IMR-90 (cell line): ENCODE measurements around the gene UBL7. TPM values are rescaled to one million over a fixed set of nuclear protein-coding genes. Genes with fewer than 3 reads are reported as not detected.

ENCODE experiments used
- ATAC-seq: fragments of 200-7000 bp; cut with Tn5 transposase; 2 replicates; pipeline ENCODE4 v1.9.1; 2020; ENCODE audit warnings: low read depth, mild to moderate bottlenecking, moderate library complexity
- BruUV-seq: library from RNA; stranded (reverse); fragments of 400-500 nt; replicated peaks from 2 replicates; lab custom pipeline; 2021; lab: Mats Ljungman, UMichigan
- CTCF ChIA-PET: fragments of 300-600 bp; formaldehyde crosslinking; extraction: SDS; loops from one replicate; lab custom pipeline; 2021; ENCODE audit warnings: antibody characterized with exemption; lab: Yijun Ruan, JAX
- POLR2A ChIA-PET: fragments of 300-600 bp; sonication (Branson Sonifier 250); formaldehyde crosslinking; loops from one replicate; lab custom pipeline; 2022; ENCODE audit warnings: antibody characterized with exemption; ENCODE audit not compliant: unreplicated experiment; lab: Charles Lee
- DNase-seq: peaks from one replicate; pipeline ENCODE4 v3.0.0; 2013
- H2AFZ ChIP-seq: replicated peaks from 2 replicates; pipeline ENCODE3; 2013; ENCODE audit warnings: low read length, mild to moderate bottlenecking; ENCODE audit not compliant: poor library complexity
- H2AK5ac ChIP-seq: 2 replicates; pipeline ENCODE4 v1.6.1; 2013; ENCODE audit warnings: low read depth, low read length, inconsistent platforms
- H2AK9ac ChIP-seq: replicated peaks from 2 replicates; pipeline ENCODE3; 2013; ENCODE audit warnings: mild to moderate bottlenecking, low read depth, low read length, moderate library complexity; ENCODE audit not compliant: poor library complexity
- H2BK120ac ChIP-seq: 2 replicates; pipeline ENCODE4 v1.6.1; 2013; ENCODE audit warnings: low read depth, low read length, inconsistent platforms
- H2BK15ac ChIP-seq: 3 replicates; pipeline ENCODE4 v1.6.1; 2013; ENCODE audit warnings: low read depth, low read length, inconsistent platforms
- H2BK20ac ChIP-seq: 2 replicates; pipeline ENCODE4 v1.6.1; 2013; ENCODE audit warnings: low read depth, mild to moderate bottlenecking, inconsistent platforms, low read length, moderate library complexity
- H2BK5ac ChIP-seq: 2 replicates; pipeline ENCODE4 v1.6.1; 2013; ENCODE audit warnings: mild to moderate bottlenecking, low read depth, low read length, inconsistent platforms; ENCODE audit not compliant: poor library complexity, severe bottlenecking
- H3K14ac ChIP-seq: replicated peaks from 2 replicates; pipeline ENCODE4 v1.6.1; 2013; ENCODE audit warnings: low read depth, low read length, inconsistent platforms
- H3K18ac ChIP-seq: 2 replicates; pipeline ENCODE4 v1.6.1; 2013; ENCODE audit warnings: low read depth, low read length, control low read depth
- H3K23ac ChIP-seq: 2 replicates; pipeline ENCODE4 v1.6.1; 2013; ENCODE audit warnings: low read depth, low read length, inconsistent platforms
- H3K27ac ChIP-seq: 2 replicates; pipeline ENCODE4 v1.5.1; 2013; ENCODE audit warnings: mild to moderate bottlenecking, control low read depth, low read length; ENCODE audit not compliant: insufficient read depth
- H3K27me3 ChIP-seq: 2 replicates; pipeline ENCODE4 v1.6.1; 2013; ENCODE audit warnings: low read length; ENCODE audit not compliant: control insufficient read depth, insufficient read depth
- H3K36me3 ChIP-seq: 2 replicates; pipeline ENCODE4 v1.6.1; 2013; ENCODE audit warnings: low read length, mixed read lengths; ENCODE audit not compliant: control insufficient read depth, insufficient read depth
- H3K4ac ChIP-seq: 2 replicates; pipeline ENCODE4 v1.6.1; 2013; ENCODE audit warnings: low read depth, low read length, inconsistent platforms
- H3K4me1 ChIP-seq: 2 replicates; pipeline ENCODE4 v1.6.1; 2013; ENCODE audit warnings: low read length, mixed read lengths; ENCODE audit not compliant: control insufficient read depth, insufficient read depth
- H3K4me2 ChIP-seq: 2 replicates; pipeline ENCODE4 v1.6.1; 2013; ENCODE audit warnings: low read depth, mild to moderate bottlenecking, control low read depth, low read length, moderate library complexity
- H3K4me3 ChIP-seq: 2 replicates; pipeline ENCODE4 v1.5.1; 2013; ENCODE audit warnings: low read depth, mild to moderate bottlenecking, control low read depth, low read length, moderate library complexity; ENCODE audit not compliant: insufficient read depth
- H3K56ac ChIP-seq: 2 replicates; pipeline ENCODE4 v1.6.1; 2013; ENCODE audit warnings: low read length, inconsistent platforms; ENCODE audit not compliant: insufficient read depth; ENCODE audit errors: extremely low read depth
- H3K79me1 ChIP-seq, 2 experiments: 2 replicates each; pipeline ENCODE4 v1.6.1; 2013; ENCODE audit warnings: low read length in 2 of 2, inconsistent platforms in 1 of 2, low read depth in 1 of 2
- H3K9ac ChIP-seq: 2 replicates; pipeline ENCODE4 v1.6.1; 2013; ENCODE audit warnings: low read depth, low read length, control low read depth
- H3K9me1 ChIP-seq: 2 replicates; pipeline ENCODE4 v1.6.1; 2013; ENCODE audit warnings: low read length, inconsistent platforms; ENCODE audit not compliant: insufficient read depth
- H3K9me3 ChIP-seq: 2 replicates; pipeline ENCODE4 v1.6.1; 2013; ENCODE audit warnings: low read length; ENCODE audit not compliant: control insufficient read depth, insufficient read depth
- H4K20me1 ChIP-seq: 2 replicates; pipeline ENCODE4 v1.6.1; 2013; ENCODE audit warnings: low read length, inconsistent platforms; ENCODE audit not compliant: insufficient read depth
- H4K5ac ChIP-seq: 2 replicates; pipeline ENCODE4 v1.6.1; 2013; ENCODE audit warnings: mild to moderate bottlenecking, low read depth, low read length, control low read depth
- H4K8ac ChIP-seq, 2 experiments: 2 replicates each; pipeline ENCODE4 v1.6.1; 2013; ENCODE audit warnings: low read depth in 2 of 2, low read length in 2 of 2, control low read depth in 1 of 2, inconsistent platforms in 1 of 2
- H4K91ac ChIP-seq: 2 replicates; pipeline ENCODE4 v1.6.1; 2013; ENCODE audit warnings: low read depth, low read length, inconsistent platforms; ENCODE audit not compliant: insufficient read depth
- BHLHE40 ChIP-seq: fragments of 150-350 bp; IDR thresholded peaks from 2 replicates; pipeline ENCODE4 v1.6.1; 2016; ENCODE audit warnings: mild to moderate bottlenecking, low read depth, low read length
- CTCF ChIP-seq: conservative IDR thresholded peaks from 2 replicates; pipeline ENCODE4 v1.5.1; 2012; ENCODE audit warnings: mild to moderate bottlenecking, low read depth, low read length, improper control_type of control experiment
- MXI1 ChIP-seq: IDR thresholded peaks from 2 replicates; pipeline ENCODE4 v1.6.1; 2012; ENCODE audit warnings: low read depth, mild to moderate bottlenecking, low read length, moderate library complexity, borderline replicate concordance
- RFX5 ChIP-seq: IDR thresholded peaks from 2 replicates; pipeline ENCODE4 v1.8.0; 2012; ENCODE audit warnings: low read depth, mild to moderate bottlenecking, low read length, moderate library complexity
- WGBS, 2 experiments: methylation state at CpG; one replicate each; pipeline versions ENCODE4 v1.1.5 to v1.1.7; 2013; ENCODE audit warnings: missing lambda C conversion rate in 2 of 2; ENCODE audit not compliant: insufficient read length in 1 of 2; ENCODE audit errors: extremely low coverage in 2 of 2; 5-methylcytosine and 5-hydroxymethylcytosine counted together
- dilution Hi-C: fragments of 300-500 bp; cut with HindIII; formaldehyde crosslinking; loops from one replicate; pipeline ENCODE4 v1.14.3; 2018; ENCODE audit warnings: low sequenced_read_pairs; ENCODE audit not compliant: unreplicated experiment
- in situ Hi-C: fragments of 300-500 bp; cut with MboI; formaldehyde crosslinking; loops from 3 replicates; pipeline ENCODE4 v1.14.3; 2019; ENCODE audit warnings: low sequenced_read_pairs, inconsistent platforms, mixed read lengths
- intact Hi-C: fragments of 100-400 bp; cut with micrococcal nuclease; formaldehyde crosslinking; loops from 2 replicates; pipeline ENCODE4 v1.10.0; 2022
- polyA plus RNA-seq, 3 experiments: library from polyadenylated mRNA; depleted of rRNA; stranded (reverse); fragments of >200 nt; gene quantifications; 2 replicates each; pipeline ENCODE4 v1.2.3, GENCODE V29; 2012; ENCODE audit warnings: low replicate concordance in 1 of 3
- total RNA-seq: library from RNA; depleted of rRNA; stranded (reverse); fragments of >200 nt; gene quantifications from 2 replicates; pipeline ENCODE4 v1.2.3, GENCODE V29; 2012
- TF ChIP-seq, protein P1 (sequence below): fragments of 150-350 bp; IDR thresholded peaks from 2 replicates; pipeline ENCODE4 v1.6.1; 2016; ENCODE audit warnings: low read depth, mild to moderate bottlenecking, low read length, moderate library complexity, borderline replicate concordance

Gene UBL7
- total and polyA plus RNA-seq, 2 of the 4 experiments (the other 2 are of a cell fraction) = 68.1 to 78.4 TPM

DNA sequence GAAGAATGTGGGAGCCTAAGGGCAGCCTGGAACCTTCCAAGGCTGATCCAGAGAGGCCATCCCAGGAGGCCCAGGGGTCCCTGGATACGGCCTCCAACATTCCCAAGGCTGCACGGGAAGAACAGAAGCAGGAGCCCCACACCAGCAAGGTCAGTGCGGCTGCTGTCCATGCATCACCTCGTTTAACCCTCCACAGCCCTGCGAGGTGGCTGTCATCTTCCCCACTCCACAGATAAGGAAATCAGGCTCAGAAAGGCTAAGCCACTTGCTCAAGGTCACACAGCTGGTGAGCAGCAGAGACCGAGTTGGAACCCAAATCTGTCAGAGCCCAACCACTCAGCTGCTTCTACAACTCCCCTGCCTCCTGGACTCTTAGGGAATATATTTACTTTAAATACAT lies 48.8 kb downstream of the UBL7 start:
- no peak overlapping the region for H3K4me2 ChIP-seq
- no peak overlapping the region for H4K5ac ChIP-seq
- dilution Hi-C loops = no loop called here
- peaks cover 11 to 46% of the 10 kb centered on the region in 2 experiments for H3K79me1 ChIP-seq
- peaks cover 21% of the 10 kb centered on the region for H3K9me1 ChIP-seq
- H3K9ac ChIP-seq = no peak overlapping the region
- H2BK20ac ChIP-seq = no peak overlapping the region
- no peak overlapping the region for H2AFZ ChIP-seq
- H3K27me3 ChIP-seq = no peaks in the 10 kb centered on the region
- in situ Hi-C loops = no loop called here
- H2BK5ac ChIP-seq = no peak overlapping the region
- no peak overlapping the region for H3K4me3 ChIP-seq
- H3K27ac ChIP-seq = no peak overlapping the region
- peak overlapping the region; percentile 42 for H2AK9ac ChIP-seq
- H2BK15ac ChIP-seq = no peak overlapping the region
- no peaks in the 10 kb centered on the region for H3K9me3 ChIP-seq
- no peak for ATAC-seq
- H3K4me1 ChIP-seq = peaks cover 8% of the 10 kb centered on the region
- no peak overlapping the region for H2AK5ac ChIP-seq
- BruUV-seq = no TSS peak
- POLR2A ChIA-PET = no interaction called here
- DNase-seq = no peak
- CTCF ChIA-PET = interaction anchor here (0.6 kb wide), 1 partner anchor 1550 kb away, joined by 3 read pairs; no protein-coding TSS in a partner anchor
- H2BK120ac ChIP-seq = no peak overlapping the region
- no peak overlapping the region for H4K91ac ChIP-seq
- H3K23ac ChIP-seq = no peak overlapping the region
- H4K20me1 ChIP-seq = no peaks in the 10 kb centered on the region
- TF ChIP-seq BHLHE40 (no peak), MXI1 (no peak), RFX5 (no peak), CTCF (no peak)
- TF ChIP-seq, protein P1, sequence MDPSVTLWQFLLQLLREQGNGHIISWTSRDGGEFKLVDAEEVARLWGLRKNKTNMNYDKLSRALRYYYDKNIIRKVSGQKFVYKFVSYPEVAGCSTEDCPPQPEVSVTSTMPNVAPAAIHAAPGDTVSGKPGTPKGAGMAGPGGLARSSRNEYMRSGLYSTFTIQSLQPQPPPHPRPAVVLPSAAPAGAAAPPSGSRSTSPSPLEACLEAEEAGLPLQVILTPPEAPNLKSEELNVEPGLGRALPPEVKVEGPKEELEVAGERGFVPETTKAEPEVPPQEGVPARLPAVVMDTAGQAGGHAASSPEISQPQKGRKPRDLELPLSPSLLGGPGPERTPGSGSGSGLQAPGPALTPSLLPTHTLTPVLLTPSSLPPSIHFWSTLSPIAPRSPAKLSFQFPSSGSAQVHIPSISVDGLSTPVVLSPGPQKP = no peak
- H3K36me3 ChIP-seq = peaks cover 10% of the 10 kb centered on the region
- H3K18ac ChIP-seq = no peak overlapping the region
- WGBS, 2 experiments = 82% methylated on average over 3 of the region's 6 CpGs; no CpG with 5 or more reads in 1 of the 2 experiments
- H4K8ac ChIP-seq = no peak overlapping the region
- H3K56ac ChIP-seq = no peak overlapping the region
- no peak overlapping the region for H3K14ac ChIP-seq
- no peak overlapping the region for H3K4ac ChIP-seq
- intact Hi-C loops = no loop called here
